ENCODE measurements around the gene ALCAM.

DNA sequence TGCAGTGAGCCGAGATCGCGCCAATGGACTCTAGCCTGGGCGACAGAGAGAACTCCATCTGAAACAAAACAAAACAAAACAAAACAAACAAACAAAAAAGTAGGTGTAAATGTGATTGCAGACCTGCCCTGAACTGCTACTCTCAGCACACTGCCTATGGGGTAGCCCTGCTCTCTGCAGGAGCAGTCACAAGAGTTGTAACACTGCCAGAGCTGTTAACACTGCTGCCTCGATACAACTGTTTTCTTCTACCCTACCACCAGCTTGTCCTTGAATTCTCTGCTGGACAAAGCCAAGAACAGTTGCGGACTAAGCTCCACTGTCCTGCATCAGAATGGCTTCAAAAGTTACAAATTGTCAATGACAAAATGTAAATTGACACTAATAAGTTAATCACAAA lies 89.3 kb downstream of the ALCAM start:
- TF ChIP-seq CTCF (IDR thresholded peaks at IDR 0.05) = no peak
- TF ChIP-seq POLR2A (IDR thresholded peaks at IDR 0.05) = no peak
- no peak for TF ChIP-seq EP300 (IDR thresholded peaks at IDR 0.05)
